ENCODE data around the gene RYR1.
"Not testable (repeated sequence)": the region's sequence is repeated elsewhere in the genome, so short reads cannot be mapped to it uniquely, and the experiment has no call there.

The RYR1 gene

DNA sequence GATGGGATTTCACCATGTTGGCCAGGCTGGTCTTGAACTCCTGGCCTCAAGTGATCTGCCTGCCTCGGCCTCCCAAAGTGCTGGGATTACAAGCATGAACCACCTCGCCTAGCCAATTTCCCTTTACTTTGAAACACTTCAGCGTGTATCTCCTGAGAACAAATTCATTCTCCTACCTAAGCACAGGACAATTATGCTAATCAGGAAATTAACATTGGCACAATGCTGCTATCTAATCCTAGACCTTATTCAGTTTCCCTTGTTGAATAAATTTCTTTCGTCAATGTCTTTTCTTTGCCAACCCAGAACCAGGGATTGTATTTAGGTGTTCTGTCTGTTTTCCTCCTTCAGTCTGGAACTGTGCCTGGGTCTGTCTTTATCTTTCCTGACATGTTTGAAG lies 116.5 kb downstream of the RYR1 start:
- Histone ChIP-seq H3K4me2 (ENCODE audit: low read length) (no peak overlapping the region), H3K4me1 (ENCODE audit: control insufficient read depth, low read length) (peaks cover 18% of the 10 kb centered on the region), H4K20me1 (ENCODE audit: control insufficient read depth, insufficient read depth, low read depth, low read length) (no peaks in the 10 kb centered on the region), H3K4me3 (ENCODE audit: low read length) (no peak overlapping the region), H3K79me2 (ENCODE audit: control insufficient read depth, low read length) (no peaks in the 10 kb centered on the region), H3K27me3 (ENCODE audit: control insufficient read depth, low read length) (peaks cover 2% of the 10 kb centered on the region; the same call in 1 of the 2 replicates), H3K9me3 (ENCODE audit: control insufficient read depth, insufficient read depth, low read length) (no peaks in the 10 kb centered on the region), H3K36me3 (ENCODE audit: control insufficient read depth, low read length) (no peaks in the 10 kb centered on the region), H3K9me2 (replicated peaks; ENCODE audit: control insufficient read depth, low read length) (no peaks in the 10 kb centered on the region), H3K27ac (ENCODE audit: low read depth, low read length) (no peak overlapping the region), H3F3A (ENCODE audit: control insufficient read depth, insufficient read depth) (peaks cover under 1% of the 10 kb centered on the region; the same call in 1 of the 2 replicates)
- TF ChIP-seq, protein P1, sequence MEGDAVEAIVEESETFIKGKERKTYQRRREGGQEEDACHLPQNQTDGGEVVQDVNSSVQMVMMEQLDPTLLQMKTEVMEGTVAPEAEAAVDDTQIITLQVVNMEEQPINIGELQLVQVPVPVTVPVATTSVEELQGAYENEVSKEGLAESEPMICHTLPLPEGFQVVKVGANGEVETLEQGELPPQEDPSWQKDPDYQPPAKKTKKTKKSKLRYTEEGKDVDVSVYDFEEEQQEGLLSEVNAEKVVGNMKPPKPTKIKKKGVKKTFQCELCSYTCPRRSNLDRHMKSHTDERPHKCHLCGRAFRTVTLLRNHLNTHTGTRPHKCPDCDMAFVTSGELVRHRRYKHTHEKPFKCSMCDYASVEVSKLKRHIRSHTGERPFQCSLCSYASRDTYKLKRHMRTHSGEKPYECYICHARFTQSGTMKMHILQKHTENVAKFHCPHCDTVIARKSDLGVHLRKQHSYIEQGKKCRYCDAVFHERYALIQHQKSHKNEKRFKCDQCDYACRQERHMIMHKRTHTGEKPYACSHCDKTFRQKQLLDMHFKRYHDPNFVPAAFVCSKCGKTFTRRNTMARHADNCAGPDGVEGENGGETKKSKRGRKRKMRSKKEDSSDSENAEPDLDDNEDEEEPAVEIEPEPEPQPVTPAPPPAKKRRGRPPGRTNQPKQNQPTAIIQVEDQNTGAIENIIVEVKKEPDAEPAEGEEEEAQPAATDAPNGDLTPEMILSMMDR (IDR thresholded peaks at IDR 0.05; ENCODE audit: low read depth, low read length, poor library complexity, severe bottlenecking): no peak
- TF ChIP-seq EZH2phosphoT487 (IDR thresholded peaks at IDR 0.05; ENCODE audit: borderline replicate concordance, low read length): no peak

DNA sequence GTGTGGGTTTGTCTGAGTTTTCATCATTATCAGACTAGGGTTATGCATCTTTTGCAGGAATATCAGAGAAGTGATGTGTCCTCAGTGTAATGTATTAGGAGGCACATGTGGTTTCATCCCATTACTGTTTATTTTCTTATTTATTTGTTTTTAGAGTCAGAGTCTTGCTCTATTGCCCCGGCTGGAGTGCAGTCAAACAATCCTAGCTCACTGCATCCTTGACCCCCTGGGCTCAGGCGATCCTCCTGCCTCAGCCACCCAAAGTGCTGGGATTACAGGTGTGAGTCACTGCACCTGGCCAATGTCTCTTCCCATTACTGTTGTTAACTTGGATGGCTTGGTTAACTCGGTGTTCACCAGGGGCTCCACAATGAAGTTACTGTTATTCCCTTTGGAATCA lies 116.9 kb downstream of the RYR1 start:
- Histone ChIP-seq H3K4me2 (ENCODE audit: low read length) (no peak overlapping the region), H4K20me1 (ENCODE audit: control insufficient read depth, insufficient read depth, low read depth, low read length) (no peaks in the 10 kb centered on the region), H3K36me3 (ENCODE audit: control insufficient read depth, low read length) (no peaks in the 10 kb centered on the region), H3K9me3 (ENCODE audit: control insufficient read depth, insufficient read depth, low read length) (no peaks in the 10 kb centered on the region), H3K9me2 (replicated peaks; ENCODE audit: control insufficient read depth, low read length) (no peaks in the 10 kb centered on the region), H3K27me3 (ENCODE audit: control insufficient read depth, low read length) (peaks cover 2% of the 10 kb centered on the region; the same call in 1 of the 2 replicates), H3K79me2 (ENCODE audit: control insufficient read depth, low read length) (no peaks in the 10 kb centered on the region), H3F3A (ENCODE audit: control insufficient read depth, insufficient read depth) (peaks cover 2% of the 10 kb centered on the region; the same call in 1 of the 2 replicates), H3K27ac (ENCODE audit: low read depth, low read length) (no peak overlapping the region), H3K4me3 (ENCODE audit: low read length) (no peak overlapping the region), H3K4me1 (ENCODE audit: control insufficient read depth, low read length) (peaks cover 21% of the 10 kb centered on the region)
- no peak for TF ChIP-seq EZH2phosphoT487 (IDR thresholded peaks at IDR 0.05; ENCODE audit: borderline replicate concordance, low read length)
- TF ChIP-seq, protein P1 (IDR thresholded peaks at IDR 0.05; ENCODE audit: low read depth, low read length, poor library complexity, severe bottlenecking): no peak

DNA sequence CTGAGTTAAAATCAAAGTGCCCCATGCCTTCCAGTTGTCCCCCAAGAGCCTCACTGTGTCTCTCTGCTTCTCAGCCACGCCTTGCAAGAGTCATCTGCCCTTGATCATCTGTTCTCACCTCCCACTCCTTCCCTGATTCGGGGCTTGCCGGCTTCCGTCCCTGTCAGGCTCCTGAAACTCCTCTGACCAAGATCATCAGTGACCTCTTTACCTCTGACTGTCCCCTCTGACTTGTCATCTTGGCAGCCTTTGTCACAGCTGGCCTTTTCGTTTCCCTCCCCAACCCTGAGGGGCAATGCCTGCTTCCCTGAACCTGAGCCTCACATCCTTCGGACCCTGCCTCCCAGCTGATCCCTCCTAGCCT lies 117.9 kb downstream of the RYR1 start:
- Histone ChIP-seq H3K4me3 (ENCODE audit: low read length) (no peak overlapping the region), H3K27ac (ENCODE audit: low read depth, low read length) (no peak overlapping the region), H3K9me3 (ENCODE audit: control insufficient read depth, insufficient read depth, low read length) (no peaks in the 10 kb centered on the region), H3K36me3 (ENCODE audit: control insufficient read depth, low read length) (no peaks in the 10 kb centered on the region), H3K4me2 (ENCODE audit: low read length) (no peak overlapping the region), H3K79me2 (ENCODE audit: control insufficient read depth, low read length) (no peaks in the 10 kb centered on the region), H3F3A (ENCODE audit: control insufficient read depth, insufficient read depth) (peaks cover 2% of the 10 kb centered on the region; the same call in 1 of the 2 replicates), H3K4me1 (ENCODE audit: control insufficient read depth, low read length) (peaks cover 27% of the 10 kb centered on the region), H4K20me1 (ENCODE audit: control insufficient read depth, insufficient read depth, low read depth, low read length) (no peaks in the 10 kb centered on the region), H3K9me2 (replicated peaks; ENCODE audit: control insufficient read depth, low read length) (no peaks in the 10 kb centered on the region), H3K27me3 (ENCODE audit: control insufficient read depth, low read length) (peaks cover 2% of the 10 kb centered on the region; the same call in 1 of the 2 replicates)
- TF ChIP-seq EZH2phosphoT487 (IDR thresholded peaks at IDR 0.05; ENCODE audit: borderline replicate concordance, low read length): no peak
- TF ChIP-seq, protein P1 (IDR thresholded peaks at IDR 0.05; ENCODE audit: low read depth, low read length, poor library complexity, severe bottlenecking): no peak

DNA sequence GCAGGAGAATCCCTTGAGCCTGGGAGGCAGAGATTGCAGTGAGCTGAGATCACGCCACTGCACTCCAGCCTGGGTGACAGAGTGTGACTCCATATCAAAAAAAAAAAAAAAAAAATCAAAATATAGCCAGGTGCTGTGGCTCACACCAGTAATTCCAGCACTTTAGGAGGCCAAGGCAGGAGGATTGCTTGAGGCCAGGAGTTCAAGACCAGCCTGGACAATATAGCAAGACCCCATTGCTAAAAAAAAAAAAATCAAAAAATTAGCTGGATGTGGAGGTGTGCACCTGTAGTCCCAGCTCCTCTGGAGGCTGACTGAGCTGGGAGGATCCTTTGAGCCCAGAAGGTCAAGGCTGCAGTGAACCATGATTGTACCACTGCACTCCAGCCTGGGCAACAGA lies 119.7 kb downstream of the RYR1 start:
- not testable (repeated sequence) for H3K27ac ChIP-seq (ENCODE audit: low read depth, low read length); H4K20me1 ChIP-seq (ENCODE audit: control insufficient read depth, insufficient read depth, low read depth, low read length); H3F3A ChIP-seq (ENCODE audit: control insufficient read depth, insufficient read depth); H3K27me3 ChIP-seq (ENCODE audit: control insufficient read depth, low read length); H3K9me3 ChIP-seq (ENCODE audit: control insufficient read depth, insufficient read depth, low read length); H3K79me2 ChIP-seq (ENCODE audit: control insufficient read depth, low read length); H3K36me3 ChIP-seq (ENCODE audit: control insufficient read depth, low read length); H3K9me2 ChIP-seq (replicated peaks; ENCODE audit: control insufficient read depth, low read length); H3K4me2 ChIP-seq (ENCODE audit: low read length); H3K4me3 ChIP-seq (ENCODE audit: low read length)
- peaks cover 26% of the 10 kb centered on the region for H3K4me1 ChIP-seq (ENCODE audit: control insufficient read depth, low read length)
